ENCODE results near the gene ZNF471. TPM values are rescaled to one million over a fixed set of nuclear protein-coding genes. Genes with fewer than 3 reads are reported as not detected.

Gene ZNF471
- total RNA-seq, 1 donor from 2014 or later: 5.9 TPM

DNA sequence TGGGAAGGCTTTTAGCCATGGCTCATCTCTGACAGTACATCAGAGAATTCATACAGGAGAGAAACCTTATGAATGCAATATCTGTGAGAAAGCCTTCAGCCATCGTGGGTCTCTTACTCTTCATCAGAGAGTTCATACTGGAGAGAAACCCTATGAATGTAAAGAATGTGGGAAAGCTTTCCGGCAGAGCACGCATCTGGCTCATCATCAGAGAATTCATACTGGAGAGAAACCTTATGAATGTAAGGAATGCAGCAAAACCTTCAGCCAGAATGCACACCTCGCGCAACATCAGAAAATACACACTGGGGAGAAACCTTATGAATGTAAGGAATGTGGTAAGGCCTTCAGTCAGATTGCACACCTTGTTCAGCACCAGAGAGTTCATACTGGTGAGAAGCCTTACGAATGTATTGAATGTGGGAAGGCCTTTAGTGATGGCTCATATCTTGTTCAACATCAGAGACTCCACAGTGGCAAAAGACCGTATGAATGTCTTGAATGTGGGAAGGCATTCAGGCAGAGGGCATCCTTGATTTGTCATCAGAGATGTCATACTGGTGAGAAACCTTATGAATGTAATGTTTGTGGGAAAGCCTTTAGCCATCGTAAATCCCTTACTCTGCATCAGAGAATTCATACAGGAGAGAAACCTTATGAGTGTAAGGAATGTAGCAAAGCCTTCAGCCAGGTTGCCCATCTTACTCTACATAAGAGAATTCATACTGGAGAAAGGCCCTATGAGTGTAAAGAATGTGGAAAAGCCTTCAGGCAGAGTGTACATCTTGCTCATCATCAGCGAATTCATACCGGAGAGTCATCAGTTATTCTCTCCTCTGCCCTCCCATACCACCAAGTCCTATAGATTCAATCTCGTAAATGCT, 70.3 kb downstream of the ZNF471 start:
- Histone ChIP-seq H3K27ac (no peak overlapping the region), H3K9me3 (peaks cover 99% of the 10 kb centered on the region), H3K4me1 (no peaks in the 10 kb centered on the region), H3K27me3 (no peaks in the 10 kb centered on the region), H3K36me3 (peaks cover 8% of the 10 kb centered on the region), H3K4me3 (no peak overlapping the region)
- TF ChIP-seq, protein P1, sequence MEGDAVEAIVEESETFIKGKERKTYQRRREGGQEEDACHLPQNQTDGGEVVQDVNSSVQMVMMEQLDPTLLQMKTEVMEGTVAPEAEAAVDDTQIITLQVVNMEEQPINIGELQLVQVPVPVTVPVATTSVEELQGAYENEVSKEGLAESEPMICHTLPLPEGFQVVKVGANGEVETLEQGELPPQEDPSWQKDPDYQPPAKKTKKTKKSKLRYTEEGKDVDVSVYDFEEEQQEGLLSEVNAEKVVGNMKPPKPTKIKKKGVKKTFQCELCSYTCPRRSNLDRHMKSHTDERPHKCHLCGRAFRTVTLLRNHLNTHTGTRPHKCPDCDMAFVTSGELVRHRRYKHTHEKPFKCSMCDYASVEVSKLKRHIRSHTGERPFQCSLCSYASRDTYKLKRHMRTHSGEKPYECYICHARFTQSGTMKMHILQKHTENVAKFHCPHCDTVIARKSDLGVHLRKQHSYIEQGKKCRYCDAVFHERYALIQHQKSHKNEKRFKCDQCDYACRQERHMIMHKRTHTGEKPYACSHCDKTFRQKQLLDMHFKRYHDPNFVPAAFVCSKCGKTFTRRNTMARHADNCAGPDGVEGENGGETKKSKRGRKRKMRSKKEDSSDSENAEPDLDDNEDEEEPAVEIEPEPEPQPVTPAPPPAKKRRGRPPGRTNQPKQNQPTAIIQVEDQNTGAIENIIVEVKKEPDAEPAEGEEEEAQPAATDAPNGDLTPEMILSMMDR (IDR thresholded peaks at IDR 0.05): no peak
- intact Hi-C loops (cut with DNase I): no loop called here
- DNase-seq: no peak
- no peak for ATAC-seq

Other genes starting within 250 kb of the ZNF471 start
- gene EDDM13, start 235.1 kb upstream of the ZNF471 start, total RNA-seq: 1.1 TPM
- gene ZSCAN5A, start 193.0 kb upstream of the ZNF471 start, total RNA-seq: 14.8 TPM
- gene ZNF582, start 114.3 kb upstream of the ZNF471 start, total RNA-seq: 4.2 TPM
- 9.3 TPM for gene ZNF583, start 103.5 kb upstream of the ZNF471 start, total RNA-seq
- gene ZNF667, start 30.5 kb upstream of the ZNF471 start, total RNA-seq: 2.8 TPM
- gene ZFP28, start 31.1 kb downstream of the ZNF471 start, total RNA-seq: 7.1 TPM
- 3.4 TPM for gene ZNF470, start 59.6 kb downstream of the ZNF471 start, total RNA-seq
- 7.0 TPM for gene ZNF71, start 87.4 kb downstream of the ZNF471 start, total RNA-seq
- not detected for gene SMIM17, start 135.3 kb downstream of the ZNF471 start, total RNA-seq
- 3.0 TPM for gene ZNF835, start 163.9 kb downstream of the ZNF471 start, total RNA-seq